NK-92 (cell line): ENCODE data around the gene GIMAP2.
"Not testable (repeated sequence)": the region's sequence is repeated elsewhere in the genome, so short reads cannot be mapped to it uniquely, and the experiment has no call there.

Experiments used
- DNase-seq: peaks from one replicate; lab custom pipeline; 2025; ENCODE audit not compliant: unreplicated experiment; lab: John Stamatoyannopoulos, UW

GIMAP2 gene

DNA sequence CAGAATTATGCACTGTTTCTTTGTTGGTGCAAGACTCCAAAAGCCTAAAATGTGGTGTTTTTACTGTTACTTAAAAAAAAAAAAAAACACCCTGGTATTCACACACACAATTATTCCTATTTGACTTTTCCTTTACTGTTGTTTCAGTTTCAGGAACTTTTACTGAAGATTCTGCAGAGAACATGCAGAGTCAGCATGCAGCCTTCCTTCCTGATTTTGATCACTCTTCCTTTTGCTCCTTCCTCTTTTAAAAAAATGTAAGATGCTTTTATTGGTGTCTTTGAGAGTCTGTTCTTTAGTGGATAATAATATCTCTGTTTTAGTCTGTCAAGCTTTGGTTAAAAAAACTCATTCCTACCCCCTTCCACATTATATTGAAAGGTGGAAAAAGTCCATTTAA is 9.2 kb upstream of the GIMAP2 start:
- DNase-seq = not testable (repeated sequence)

DNA sequence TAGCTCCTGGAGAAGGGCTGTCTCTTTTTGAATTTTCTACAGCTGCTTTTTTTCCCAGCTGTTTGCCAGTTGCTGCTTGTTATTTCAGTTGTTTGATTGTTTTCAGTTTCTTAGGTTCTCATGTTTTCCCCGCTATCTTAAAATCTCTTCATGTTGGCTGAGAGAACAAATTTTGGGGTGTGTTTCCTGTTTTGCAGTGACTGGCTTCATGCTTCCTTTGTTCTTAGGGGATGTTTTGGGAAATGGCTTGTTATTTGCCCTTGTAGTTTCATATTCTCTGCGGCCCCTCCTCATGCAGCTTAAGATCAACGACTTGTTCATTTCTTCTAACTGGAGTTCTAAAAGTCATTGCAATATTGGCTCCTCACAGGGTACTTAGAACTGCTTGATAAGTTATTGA is 8.7 kb upstream of the GIMAP2 start:
- not testable (repeated sequence) for DNase-seq

DNA sequence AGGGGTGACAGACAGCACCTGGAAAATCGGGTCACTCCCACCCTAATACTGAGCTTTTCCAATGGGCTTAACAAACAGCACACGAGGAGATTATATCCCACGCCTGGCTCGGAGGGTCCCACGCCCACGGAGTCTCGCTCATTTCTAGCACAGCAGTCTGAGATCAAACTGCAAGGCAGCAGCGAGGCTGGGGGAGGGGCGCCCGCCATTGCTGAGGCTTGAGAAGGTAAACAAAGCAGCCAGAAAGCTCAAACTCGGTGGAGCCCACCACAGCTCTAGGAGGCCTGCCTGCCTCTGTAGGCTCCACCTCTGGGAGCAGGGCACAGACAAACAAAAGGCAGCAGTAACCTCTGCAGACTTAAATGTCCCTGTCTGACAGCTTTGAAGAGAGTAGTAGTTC is 6.9 kb upstream of the GIMAP2 start:
- not testable (repeated sequence) for DNase-seq

DNA sequence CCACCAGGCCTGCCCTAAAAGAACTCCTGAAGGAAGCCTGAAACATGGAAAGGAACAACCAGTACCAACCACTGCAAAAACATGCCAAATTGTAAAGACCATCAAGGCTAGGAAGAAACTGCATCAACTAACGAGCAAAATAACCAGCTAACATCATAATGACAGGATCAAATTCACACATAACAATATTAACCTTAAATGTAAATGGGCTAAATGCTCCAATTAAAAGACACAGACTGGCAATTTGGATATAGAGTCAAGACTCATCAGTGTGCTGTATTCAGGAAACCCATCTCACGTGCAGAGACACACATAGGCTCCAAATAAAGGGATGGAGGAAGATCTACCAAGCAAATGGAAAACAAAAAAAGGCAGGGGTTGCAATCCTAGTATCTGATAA is 5.1 kb upstream of the GIMAP2 start:
- not testable (repeated sequence) for DNase-seq

DNA sequence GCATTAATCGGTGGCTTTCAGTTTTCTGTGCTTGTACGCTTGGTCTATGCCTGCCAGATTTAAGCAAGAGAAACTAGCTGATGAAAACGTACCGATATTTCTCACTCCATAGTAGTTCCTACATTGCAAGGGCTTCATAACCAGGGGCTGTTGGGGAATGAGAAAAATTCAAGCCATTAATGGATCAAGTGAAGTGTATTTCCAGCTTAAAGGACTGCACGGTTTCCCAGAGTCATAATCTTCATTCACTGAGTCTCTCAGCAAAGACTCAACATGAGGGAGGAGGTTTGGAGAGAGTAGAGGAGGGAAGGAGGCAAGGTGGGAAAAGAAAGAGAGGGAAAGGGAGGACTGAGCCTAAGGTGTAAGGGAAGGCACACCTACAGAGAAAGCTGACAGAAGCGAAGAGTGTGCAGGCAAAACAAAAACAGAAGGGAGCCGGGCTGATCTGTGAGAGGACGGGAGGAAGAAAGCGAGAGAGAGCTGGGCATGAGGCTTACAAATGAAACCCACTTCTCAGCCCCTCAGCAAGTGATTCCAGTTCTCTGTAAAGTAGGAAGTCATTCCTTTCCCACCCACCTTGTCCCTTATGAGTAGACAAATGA is 625 bp downstream of the GIMAP2 start:
- no peak for DNase-seq

DNA sequence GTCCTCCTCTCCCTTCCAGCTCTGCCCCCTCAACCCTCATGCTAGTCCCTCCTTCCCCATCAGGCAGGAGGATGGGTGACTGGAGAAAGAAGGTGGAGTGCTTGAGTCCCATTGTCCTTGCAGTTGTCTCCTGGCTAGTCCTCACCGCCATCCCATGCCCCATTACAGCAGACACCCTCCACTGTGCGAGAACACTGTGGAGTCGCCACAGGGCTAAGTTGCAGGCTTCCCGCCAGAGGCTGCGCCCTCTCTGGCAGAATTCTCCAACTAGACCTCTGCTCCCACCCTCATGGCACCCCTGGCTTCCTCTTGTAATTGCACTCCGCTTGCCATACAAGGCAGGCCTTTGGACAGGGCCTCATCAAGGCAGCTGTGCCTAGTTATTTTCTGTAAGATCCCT is 3.1 kb downstream of the GIMAP2 start:
- DNase-seq = no peak

DNA sequence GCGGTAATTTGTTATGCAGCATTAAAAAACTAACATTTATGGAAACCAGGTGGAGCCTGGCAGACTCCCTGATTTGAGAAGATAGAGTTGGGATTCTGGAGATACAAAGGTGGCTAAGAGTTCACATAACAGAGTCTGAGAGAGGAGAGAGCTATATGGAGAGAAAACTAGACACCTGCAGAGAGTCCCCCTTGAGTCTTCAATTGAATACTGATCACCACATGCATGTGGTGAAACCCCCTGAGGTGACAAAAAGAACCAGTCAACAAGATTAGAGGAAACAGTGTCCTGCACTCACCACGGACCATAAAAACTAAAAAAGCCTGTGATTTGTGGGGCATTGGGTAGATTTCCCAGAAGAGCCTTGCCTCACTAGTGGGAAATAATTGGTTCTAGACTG is 10.1 kb downstream of the GIMAP2 start:
- DNase-seq = no peak

DNA sequence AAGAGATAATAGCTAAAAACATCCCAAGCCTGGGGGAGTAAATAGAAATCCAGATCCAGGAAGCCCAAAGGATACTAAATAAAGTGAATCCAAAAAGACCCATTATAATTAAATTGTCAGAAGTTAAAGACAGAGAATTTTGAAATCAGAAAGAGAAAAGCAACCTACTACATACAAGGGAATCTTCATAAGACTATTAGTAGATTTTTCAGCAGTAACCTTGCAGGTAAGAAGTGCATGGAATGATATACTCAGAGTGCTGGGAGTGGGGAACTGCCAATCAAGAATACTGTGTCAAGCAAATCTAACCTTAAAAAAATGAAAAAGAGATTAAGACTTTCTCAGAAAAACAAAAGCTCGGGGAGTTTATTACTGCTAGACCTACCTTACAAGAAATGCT is 17.7 kb downstream of the GIMAP2 start:
- no peak for DNase-seq

DNA sequence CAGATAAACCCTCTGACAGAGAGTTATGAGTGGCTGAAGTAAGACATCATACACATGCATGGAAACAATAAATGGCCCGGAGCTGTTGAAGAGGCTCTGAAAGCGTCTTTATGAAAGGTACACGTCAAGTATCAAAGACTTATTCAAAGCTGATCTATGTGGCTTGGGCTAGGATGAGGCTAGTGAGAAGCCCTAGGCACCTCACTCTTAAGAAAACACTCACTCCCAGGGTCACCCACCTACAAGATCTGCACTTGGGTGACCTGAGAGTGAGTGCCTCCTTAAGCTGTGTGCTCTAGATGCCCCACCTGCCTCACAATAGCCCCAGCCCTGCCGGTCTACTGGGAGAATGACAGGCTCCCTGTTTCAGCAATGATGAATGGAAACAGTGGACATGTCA is 29.8 kb downstream of the GIMAP2 start:
- no peak for DNase-seq

DNA sequence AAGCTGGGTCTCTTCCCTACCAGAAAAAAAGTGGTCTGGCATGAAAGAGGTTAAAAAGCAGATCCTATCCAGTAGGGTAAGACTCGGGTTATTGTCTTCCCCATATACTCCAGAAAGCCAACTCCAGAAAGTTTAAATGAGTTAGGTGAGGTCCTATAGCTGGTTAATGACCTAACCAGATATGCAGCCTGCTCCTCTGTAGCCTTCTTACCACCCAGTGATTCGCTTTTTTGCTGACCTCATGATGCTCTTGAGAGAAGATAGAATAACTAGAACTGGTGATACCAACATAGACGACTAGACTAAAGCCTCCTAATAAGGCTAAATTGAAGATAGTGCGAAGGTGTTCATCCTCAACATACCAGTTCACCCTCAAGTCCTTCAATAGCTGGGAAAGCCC is 30.2 kb downstream of the GIMAP2 start:
- no peak for DNase-seq

DNA sequence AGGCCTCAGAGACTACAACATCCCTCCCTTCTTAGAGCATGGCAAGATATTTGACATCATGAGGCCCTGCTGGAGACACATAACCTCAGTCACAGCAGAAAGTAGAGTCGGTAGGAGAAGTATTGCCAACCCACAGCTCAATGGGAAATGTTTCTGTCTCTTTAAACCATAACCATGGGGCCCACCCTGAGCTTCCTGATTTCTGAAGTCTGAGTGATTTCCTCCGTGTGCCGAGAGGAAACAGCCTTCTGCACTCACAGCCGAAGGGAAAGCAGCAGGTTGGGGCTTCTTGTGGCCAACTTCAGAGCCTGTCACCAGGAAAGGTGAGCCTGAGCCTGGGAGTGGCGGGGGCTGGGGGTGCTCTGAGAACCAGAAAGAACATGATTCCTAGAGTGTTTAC is 30.9 kb downstream of the GIMAP2 start, which contains the start of gene GIMAP1:
TSS of gene GIMAP1 (plus strand) at position 246 of the 400 bp plus-strand sequence. CDS start 2,435 bp downstream, outside the sequence.
- DNase-seq = no peak

DNA sequence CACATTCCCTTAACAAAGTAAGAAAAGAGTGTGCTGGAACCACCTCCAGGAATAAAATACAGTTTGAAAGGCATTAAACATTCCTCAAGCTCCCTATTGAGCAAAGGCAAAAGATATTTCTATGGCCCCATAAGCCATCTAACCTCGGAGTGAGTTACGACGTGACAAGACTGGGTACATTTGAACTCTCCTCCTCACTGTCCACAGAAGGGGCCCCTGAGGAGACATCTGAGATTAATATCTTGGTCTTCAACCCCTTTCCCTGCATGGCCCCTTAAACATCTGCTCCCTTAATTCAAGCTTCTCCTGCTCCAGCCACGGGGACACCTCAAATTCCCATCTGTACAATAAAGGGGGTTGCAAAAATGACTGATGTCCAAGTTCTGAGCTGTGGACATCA is 31.4 kb downstream of the GIMAP2 start:
- no peak for DNase-seq

DNA sequence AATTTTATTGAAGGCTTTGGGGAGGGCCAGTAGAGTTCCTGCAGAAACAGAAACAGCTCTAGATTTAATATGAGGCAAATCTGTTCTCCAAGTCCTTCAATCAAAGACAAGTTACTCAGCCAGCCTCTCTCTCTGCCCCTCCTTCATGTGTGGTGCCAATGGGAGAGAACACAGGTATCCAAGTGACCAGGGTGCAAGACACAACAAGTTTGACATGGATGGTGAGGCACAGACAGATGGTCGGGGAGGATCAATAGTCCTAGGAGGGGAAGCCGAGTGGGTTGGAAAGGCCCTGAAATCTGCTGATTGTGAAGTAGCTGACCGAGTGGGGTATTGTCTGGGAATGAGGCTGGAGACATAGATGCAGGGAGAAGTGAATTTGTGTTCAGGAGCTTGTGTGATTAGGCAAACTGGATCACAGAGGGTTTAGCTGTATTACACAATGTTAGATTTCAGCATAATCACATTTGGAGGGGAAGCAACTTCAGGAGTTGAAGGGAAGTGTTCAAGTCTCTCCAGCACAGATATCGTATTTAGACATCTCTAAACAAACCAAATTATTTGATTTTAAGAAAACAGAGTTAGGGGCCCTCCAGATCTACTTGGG is 32.4 kb downstream of the GIMAP2 start:
- no peak for DNase-seq

DNA sequence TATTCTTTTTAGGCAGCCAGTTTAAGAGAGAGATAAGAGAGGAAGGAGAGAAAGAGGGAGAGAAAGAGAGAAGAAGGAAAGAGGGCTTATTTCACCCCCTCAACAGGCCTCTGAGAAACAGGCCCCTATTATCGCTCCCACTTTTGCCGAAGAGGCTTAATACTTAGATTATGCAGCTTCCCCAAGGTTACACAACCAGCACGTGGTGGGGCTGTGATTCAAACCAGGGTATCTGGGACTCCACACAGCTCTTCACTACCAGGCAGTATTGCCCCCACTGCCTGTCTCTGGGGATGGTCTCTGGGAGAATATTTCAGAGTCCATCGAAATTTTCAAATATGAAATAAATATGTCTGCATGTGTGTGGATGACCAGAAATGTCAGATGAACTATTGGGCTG is 33.9 kb downstream of the GIMAP2 start:
- no peak for DNase-seq

DNA sequence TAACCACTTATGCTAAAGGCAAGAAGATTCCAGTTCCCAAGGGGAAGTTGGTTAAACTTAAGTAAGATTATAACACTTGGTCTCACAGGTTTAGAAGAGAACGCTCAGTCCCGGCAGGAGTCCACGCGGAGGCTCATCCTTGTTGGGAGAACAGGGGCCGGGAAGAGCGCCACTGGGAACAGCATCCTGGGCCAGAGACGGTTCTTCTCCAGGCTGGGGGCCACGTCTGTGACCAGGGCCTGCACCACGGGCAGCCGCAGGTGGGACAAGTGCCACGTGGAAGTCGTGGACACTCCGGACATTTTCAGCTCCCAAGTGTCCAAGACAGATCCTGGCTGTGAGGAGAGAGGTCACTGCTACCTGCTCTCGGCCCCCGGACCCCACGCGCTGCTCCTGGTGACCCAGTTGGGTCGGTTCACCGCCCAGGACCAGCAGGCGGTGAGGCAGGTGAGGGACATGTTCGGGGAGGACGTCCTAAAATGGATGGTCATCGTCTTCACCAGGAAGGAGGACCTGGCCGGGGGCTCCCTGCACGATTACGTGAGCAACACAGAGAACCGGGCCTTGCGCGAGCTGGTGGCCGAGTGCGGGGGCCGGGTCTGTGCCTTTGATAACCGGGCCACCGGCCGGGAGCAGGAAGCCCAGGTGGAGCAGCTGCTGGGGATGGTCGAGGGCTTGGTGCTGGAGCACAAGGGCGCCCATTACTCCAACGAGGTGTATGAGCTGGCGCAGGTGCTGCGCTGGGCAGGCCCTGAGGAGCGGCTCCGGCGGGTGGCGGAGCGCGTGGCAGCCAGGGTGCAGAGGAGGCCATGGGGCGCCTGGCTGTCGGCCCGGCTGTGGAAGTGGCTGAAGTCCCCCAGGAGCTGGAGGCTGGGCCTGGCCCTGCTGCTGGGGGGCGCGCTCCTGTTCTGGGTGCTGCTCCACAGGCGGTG is 34.7 kb downstream of the GIMAP2 start:
- no peak for DNase-seq

DNA sequence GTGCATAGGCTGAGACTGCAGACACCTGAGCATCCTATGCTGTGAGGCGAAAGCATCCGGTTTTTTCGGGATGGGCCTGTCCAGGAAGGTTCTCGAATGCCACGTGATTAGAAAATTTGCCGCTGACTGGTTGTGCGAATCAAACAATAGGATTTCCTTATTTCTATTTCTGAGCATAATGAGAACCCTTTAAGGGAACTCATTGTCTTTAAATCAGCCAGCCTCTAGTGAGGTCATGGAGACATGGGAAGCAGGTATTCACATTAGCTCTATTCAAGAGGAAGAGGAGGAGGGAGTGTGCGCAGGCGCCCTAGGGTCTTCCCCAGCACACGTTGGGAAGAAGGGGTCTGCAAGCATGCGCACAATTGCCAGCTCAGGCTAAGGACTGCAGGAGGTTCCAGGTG is 36.5 kb downstream of the GIMAP2 start:
- no peak for DNase-seq

DNA sequence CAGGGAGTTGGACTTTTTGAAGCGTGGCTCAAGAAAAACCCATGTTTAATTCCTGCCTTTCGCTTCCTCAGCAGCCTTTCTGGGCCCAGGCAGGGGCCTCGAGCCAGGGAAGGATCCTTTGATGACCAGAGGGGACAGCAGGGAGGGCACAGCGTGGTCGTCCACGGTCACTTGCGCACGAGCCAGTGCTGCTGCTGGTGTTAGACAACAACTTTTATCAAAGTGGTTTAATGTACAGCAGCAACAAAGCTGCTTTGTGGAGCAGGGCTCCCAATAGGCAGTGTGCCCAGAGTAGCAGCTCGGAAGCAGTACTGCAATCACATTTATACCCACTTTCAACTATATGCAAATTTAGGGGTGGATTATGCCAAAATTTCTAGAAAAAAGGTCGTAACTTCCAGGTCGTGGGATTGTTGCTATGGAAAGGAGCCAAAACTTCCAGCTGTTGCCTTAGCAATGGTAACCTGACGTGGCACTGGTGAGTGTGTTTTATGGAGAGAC is 37.0 kb downstream of the GIMAP2 start:
- no peak for DNase-seq

DNA sequence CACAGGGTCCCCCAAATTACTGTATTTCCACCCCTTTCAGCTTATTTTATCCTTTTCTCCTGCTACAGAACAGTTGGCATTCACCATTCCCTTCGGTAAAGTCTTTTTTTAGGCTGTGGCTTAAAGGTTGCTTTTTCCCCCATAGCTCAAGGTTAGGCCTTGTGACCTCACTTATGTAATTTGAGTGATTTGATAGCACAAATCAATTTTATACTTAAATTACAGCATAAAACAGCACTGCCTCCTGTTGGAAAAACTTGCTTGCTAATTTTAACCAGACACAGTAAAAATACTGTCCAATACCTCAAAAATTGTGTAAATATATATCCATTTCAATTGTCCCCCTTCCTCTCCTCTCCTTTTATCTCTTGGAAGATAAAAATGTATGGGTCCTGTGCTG is 38.0 kb downstream of the GIMAP2 start:
- no peak for DNase-seq

DNA sequence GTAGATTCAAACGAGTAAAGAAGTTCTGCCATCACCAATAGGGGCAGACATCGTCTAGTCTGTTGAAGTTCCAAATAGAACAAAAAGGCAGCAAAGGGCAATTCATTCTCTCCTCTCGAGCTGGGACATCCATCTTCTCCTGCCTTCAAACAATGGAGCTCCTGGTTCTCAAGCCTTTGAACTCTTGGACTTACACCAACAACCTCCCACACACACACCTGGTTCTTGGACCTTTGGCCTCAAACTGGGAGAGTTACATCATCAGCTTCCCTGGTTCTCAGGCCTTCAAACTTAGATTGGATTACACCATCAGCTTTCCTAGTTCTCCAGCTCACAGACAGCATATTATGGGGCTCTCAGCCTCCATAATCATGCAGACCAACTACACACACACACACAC is 41.9 kb downstream of the GIMAP2 start:
- no peak for DNase-seq

DNA sequence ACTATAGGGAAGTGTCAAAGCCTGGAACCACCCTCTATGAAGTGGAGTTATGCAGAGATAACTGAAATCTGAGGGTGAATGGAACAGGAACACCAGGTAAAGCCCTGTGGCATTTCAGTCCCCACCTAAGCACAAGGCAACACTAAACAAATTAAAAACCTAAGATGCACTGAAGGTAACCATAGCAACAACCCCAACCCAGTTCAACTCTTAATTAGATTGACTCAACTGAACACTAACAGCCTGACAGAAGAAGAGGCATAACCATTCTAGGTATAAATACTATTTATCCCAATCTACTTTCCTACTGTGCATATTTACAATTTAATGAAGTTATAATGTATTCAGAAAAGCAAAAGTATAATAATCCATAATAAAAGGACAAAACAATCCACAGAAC is 42.5 kb downstream of the GIMAP2 start:
- no peak for DNase-seq

DNA sequence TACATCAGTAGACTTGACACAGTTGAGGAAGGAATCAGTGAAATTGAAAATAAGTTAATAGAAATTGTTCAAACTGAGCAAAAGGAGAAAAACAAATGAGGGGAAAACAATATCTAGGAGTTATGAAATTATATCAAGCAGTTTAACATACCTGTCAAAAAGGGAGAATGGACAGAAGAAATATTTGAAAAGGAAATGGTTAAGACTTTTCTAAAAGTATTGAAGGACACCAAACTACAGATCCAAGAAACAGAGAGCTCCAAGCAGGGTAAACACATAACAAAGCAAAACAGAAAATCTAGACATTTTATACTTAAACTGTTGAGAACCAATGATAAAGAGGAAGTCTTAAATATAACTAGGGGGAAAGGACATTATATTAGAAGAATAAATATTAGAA is 43.1 kb downstream of the GIMAP2 start:
- DNase-seq = no peak

DNA sequence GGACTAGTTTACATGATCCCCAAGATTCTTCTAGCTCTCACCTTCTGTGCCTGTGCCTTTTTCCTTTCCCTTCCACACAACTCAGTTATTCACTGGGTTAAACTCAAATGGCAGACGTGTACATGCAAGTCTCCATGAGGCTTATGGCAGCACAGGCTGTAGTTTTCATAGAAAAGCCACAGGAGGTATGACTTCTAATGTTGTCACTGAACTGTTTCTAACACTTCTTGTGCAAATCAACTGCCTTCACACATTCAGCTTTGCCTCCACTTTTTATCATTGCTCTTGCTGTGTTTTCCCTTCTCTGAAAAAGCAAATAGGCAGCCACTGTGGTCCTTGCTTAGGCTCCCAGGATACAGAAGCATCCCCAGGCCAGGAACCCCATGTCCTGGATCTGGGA is 46.4 kb downstream of the GIMAP2 start:
- DNase-seq = no peak
